Stomach (tissue), 4 donors: ENCODE measurements around the gene COL4A4.

Experiments used
- CTCF ChIP-seq, 7 experiments: fragments of 450-650 bp in 4 of 7; fragments of 200-600 bp in 3 of 7; sonication (generic) in 3 of 7; IDR thresholded peaks; one replicate each; pipeline ENCODE4 v1.5.1; 2016 to 2019; ENCODE audit warnings: antibody characterized with exemption in 7 of 7, control low read depth in 2 of 7, mild to moderate bottlenecking in 1 of 7
- POLR2A ChIP-seq, 4 donors: fragments of 450-650 bp; IDR thresholded peaks; one replicate each; pipeline ENCODE4 v1.6.1; 2016; ENCODE audit warnings: antibody characterized with exemption in 4 of 4, control low read depth in 2 of 4, mild to moderate bottlenecking in 1 of 4, moderate library complexity in 1 of 4

- no peak for TF ChIP-seq CTCF (IDR thresholded peaks at IDR 0.05)
- TF ChIP-seq POLR2A (IDR thresholded peaks at IDR 0.05): no peak
Measured at GRCh38 chr2:227022608-227023007, 141.4 kb downstream of the COL4A4 start.
